GM12878 (cell line): ENCODE results near the gene BDKRB2. TPM values are rescaled to one million over a fixed set of nuclear protein-coding genes. Genes with fewer than 3 reads are reported as not detected.

Experiments
- ATAC-seq: fragments of 200-7000 bp; cut with Tn5 transposase; 3 replicates; pipeline ENCODE4 v1.9.1; 2020; ENCODE audit warnings: mild to moderate bottlenecking, moderate library complexity
- BruUV-seq: library from RNA; stranded (reverse); fragments of 400-500 nt; replicated peaks from 2 replicates; lab custom pipeline; 2021; lab: Mats Ljungman, UMichigan
- CTCF ChIA-PET: fragments of 300-600 bp; sonication (Branson Sonifier 250); formaldehyde crosslinking; extraction: SDS; loops from one replicate; lab custom pipeline; 2021; ENCODE audit warnings: inconsistent platforms; lab: Yijun Ruan, JAX
- POLR2A ChIA-PET: fragments of 350-600 bp; formaldehyde crosslinking; extraction: SDS; loops from one replicate; lab custom pipeline; 2021; ENCODE audit warnings: inconsistent platforms; lab: Charles Lee
- RAD21 ChIA-PET: fragments of 300-600 bp; sonication (Branson Sonifier 250); formaldehyde crosslinking; loops from one replicate; lab custom pipeline; 2023; ENCODE audit warnings: antibody characterized with exemption; ENCODE audit not compliant: unreplicated experiment; lab: Charles Lee
- SMC1A ChIA-PET: fragments of 300-600 bp; sonication (Branson Sonifier 250); formaldehyde crosslinking; loops from one replicate; lab custom pipeline; 2023; ENCODE audit not compliant: unreplicated experiment, uncharacterized antibody; lab: Charles Lee
- DNase-seq: peaks from one replicate; pipeline ENCODE4 v3.0.0-alpha.2; 2011; ENCODE audit warnings: low read depth, low spot score
- FAIRE-seq: peaks from 3 replicates; lab custom pipeline; 2011; peaks lifted over from hg19 to GRCh38; lab: Jason Lieb, UNC
- H2AFZ ChIP-seq: 2 replicates; pipeline ENCODE4 v1.6.0; 2011; ENCODE audit warnings: low read depth, low read length, control low read depth; ENCODE audit not compliant: control insufficient read depth
- H3K27ac ChIP-seq: 2 replicates; pipeline ENCODE4 v1.5.1; 2011; ENCODE audit warnings: control low read depth; ENCODE audit not compliant: control insufficient read depth, insufficient read depth
- H3K27me3 ChIP-seq, 2 experiments: replicated peaks in 1 of 2; 2 replicates each; pipeline versions ENCODE4 v1.6.0 to v1.6.1; 2011; ENCODE audit warnings: low read length in 1 of 2; ENCODE audit not compliant: control insufficient read depth in 2 of 2, insufficient read depth in 2 of 2
- H3K36me3 ChIP-seq, 2 experiments: 2 replicates each; pipeline ENCODE4 v1.5.1; 2011; ENCODE audit warnings: low read length in 1 of 2; ENCODE audit not compliant: control insufficient read depth in 2 of 2, insufficient read depth in 2 of 2
- H3K4me1 ChIP-seq: 2 replicates; pipeline ENCODE4 v1.6.1; 2011; ENCODE audit warnings: mild to moderate bottlenecking, low read length, moderate library complexity, mixed read lengths; ENCODE audit not compliant: control insufficient read depth, insufficient read depth
- H3K4me2 ChIP-seq: 2 replicates; pipeline ENCODE4 v1.6.0; 2011; ENCODE audit warnings: control low read depth; ENCODE audit not compliant: control insufficient read depth, insufficient read depth
- H3K4me3 ChIP-seq: fragments of 200-600 bp; sonication (generic); 2 replicates; pipeline ENCODE4 v1.5.1; 2016
- H3K79me2 ChIP-seq: 2 replicates; pipeline ENCODE4 v1.6.0; 2011; ENCODE audit warnings: low read length; ENCODE audit not compliant: control insufficient read depth, insufficient read depth
- H3K9ac ChIP-seq: 2 replicates; pipeline ENCODE4 v1.8.0; 2011; ENCODE audit warnings: low read length, control low read depth, mixed read lengths; ENCODE audit not compliant: control insufficient read depth, insufficient read depth
- H3K9me3 ChIP-seq: replicated peaks from 3 replicates; pipeline ENCODE4 v1.5.1; 2011; ENCODE audit warnings: mild to moderate bottlenecking, low read length; ENCODE audit not compliant: control insufficient read depth, insufficient read depth
- H4K20me1 ChIP-seq: 2 replicates; pipeline ENCODE4 v1.6.0; 2011; ENCODE audit not compliant: control insufficient read depth, insufficient read depth
- MTA3 ChIP-seq: IDR thresholded peaks from 2 replicates; pipeline ENCODE4 v1.6.1; 2012; ENCODE audit warnings: low read length, inconsistent platforms, borderline replicate concordance
- NBN ChIP-seq: fragments of 450-650 bp; IDR thresholded peaks from 2 replicates; pipeline ENCODE4 v1.6.1; 2016
- NR2C2 ChIP-seq: IDR thresholded peaks from 2 replicates; pipeline ENCODE4 v1.6.1; 2011; ENCODE audit warnings: borderline replicate concordance, low read depth; ENCODE audit not compliant: control insufficient read depth, insufficient read length
- SIN3A ChIP-seq: IDR thresholded peaks from 2 replicates; pipeline ENCODE4 v1.6.1; 2012; ENCODE audit warnings: low read depth, low read length, improper control_type of control experiment
- WGBS: methylation state at CpG from one replicate; pipeline ENCODE4 v1.1.6; 2016; ENCODE audit warnings: low lambda C conversion rate; ENCODE audit not compliant: insufficient replicate concordance, insufficient coverage; ENCODE audit errors: missing lambda C conversion rate; 5-methylcytosine and 5-hydroxymethylcytosine counted together
- in situ Hi-C: fragments of 300-500 bp; cut with MboI; formaldehyde crosslinking; loops from 9 replicates; pipeline ENCODE4 v1.14.3; 2018; ENCODE audit warnings: mixed read lengths
- intact Hi-C: fragments of 100-400 bp; cut with micrococcal nuclease; formaldehyde crosslinking; loops from one replicate; pipeline ENCODE4 v1.14.2; 2022; ENCODE audit not compliant: unreplicated experiment
- polyA plus RNA-seq, 11 experiments: library from polyadenylated mRNA; depleted of rRNA in 4 of 11; unstranded in 6 of 11; stranded (reverse) in 5 of 11; fragments of >200 nt; fragmentation: Nextera tagmentation in 4 of 11; fragmentation: Illumina TruSeq in 1 of 11; extraction: Ambion mirVana in 4 of 11; extraction: Trizol in 1 of 11; gene quantifications; 1 replicate in 1 of 11; 2 replicates in 10 of 11; pipeline versions ENCODE4 v1.2.1 to v1.2.3, GENCODE V29; 2011 to 2016; ENCODE audit warnings: inconsistent platforms in 2 of 11, missing spikeins in 2 of 11, low read depth in 1 of 11
- total RNA-seq, 4 experiments: library from RNA; depleted of rRNA in 3 of 4; stranded (reverse); fragments of >200 nt in 3 of 4; fragmentation: Illumina TruSeq in 1 of 4; extraction: Trizol in 1 of 4; gene quantifications; 2 replicates each; pipeline versions ENCODE4 v1.2.1 to v1.2.3, GENCODE V29; 2013 to 2021
- TF ChIP-seq, protein P1 (sequence below): fragments of 450-650 bp; conservative IDR thresholded peaks from 2 replicates; pipeline ENCODE4 v1.6.1; 2017; ENCODE audit warnings: mild to moderate bottlenecking, moderate library complexity

The BDKRB2 gene
- total and polyA plus RNA-seq, 10 of the 15 experiments (the other 5 are each of a cell fraction or from before 2014, with no cell fraction given) = 0.08 TPM; not detected in 9

DNA sequence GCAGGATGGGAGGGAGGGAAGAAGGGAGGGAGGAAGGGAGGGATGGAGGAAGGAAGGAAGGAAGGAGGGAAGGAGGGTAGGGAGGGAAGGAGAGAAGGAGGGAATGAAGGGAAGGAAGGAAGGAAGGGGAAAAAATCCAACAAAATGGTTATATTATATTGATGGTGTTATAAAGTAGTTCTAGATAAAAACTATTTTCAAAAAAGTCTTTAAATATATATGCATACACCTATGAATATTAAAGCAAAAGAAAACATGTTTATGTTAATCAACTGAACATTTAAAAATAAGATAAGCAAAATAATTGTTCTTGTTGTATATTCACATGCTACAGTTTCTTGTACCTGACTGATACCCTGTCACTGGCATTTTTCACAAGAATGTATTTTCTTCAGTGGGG is 53.3 kb downstream of the BDKRB2 start:
- no TSS peak for BruUV-seq

DNA sequence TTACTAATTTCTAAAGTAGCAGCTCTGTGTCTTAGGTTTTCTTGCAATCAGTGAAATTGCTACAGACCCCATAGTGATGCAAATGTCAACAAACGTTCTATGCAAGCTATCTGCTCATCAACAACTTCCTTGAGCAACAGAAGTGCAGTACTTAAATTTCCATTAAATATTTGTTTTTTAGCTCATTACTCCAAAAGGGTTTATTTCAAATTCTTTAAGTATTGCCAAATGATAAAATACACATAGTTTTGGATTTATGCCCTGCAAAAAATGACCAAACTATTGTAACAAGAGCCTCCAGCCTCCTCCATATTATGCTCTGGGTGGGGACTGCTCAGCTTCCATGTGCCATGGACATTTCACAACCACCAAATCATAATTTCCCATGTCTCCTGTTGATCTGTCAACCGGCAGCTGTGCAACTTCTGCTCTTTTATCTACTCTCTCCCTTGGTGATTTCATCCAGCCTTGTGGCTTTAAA is 55.7 kb downstream of the BDKRB2 start:
- DNase-seq (no peak), FAIRE-seq (no peak)
- in situ Hi-C loops = no loop called here
- ChIA-PET SMC1A (no interaction called here), CTCF (interaction anchor here (0.7 to 4.1 kb wide), 3 partner anchors 14 to 434 kb away, joined by 3 to 20 read pairs (median 3); no protein-coding TSS in a partner anchor)
- no peak overlapping the region for H3K9ac ChIP-seq
- no peaks in the 10 kb centered on the region for H3K79me2 ChIP-seq
- no peaks in the 10 kb centered on the region for H3K9me3 ChIP-seq
- no peaks in the 10 kb centered on the region for H3K36me3 ChIP-seq
- H3K4me2 ChIP-seq = no peak overlapping the region
- BruUV-seq = no TSS peak
- WGBS = 0% methylated on average over 2 of the region's 2 CpGs
- TF ChIP-seq, protein P1, sequence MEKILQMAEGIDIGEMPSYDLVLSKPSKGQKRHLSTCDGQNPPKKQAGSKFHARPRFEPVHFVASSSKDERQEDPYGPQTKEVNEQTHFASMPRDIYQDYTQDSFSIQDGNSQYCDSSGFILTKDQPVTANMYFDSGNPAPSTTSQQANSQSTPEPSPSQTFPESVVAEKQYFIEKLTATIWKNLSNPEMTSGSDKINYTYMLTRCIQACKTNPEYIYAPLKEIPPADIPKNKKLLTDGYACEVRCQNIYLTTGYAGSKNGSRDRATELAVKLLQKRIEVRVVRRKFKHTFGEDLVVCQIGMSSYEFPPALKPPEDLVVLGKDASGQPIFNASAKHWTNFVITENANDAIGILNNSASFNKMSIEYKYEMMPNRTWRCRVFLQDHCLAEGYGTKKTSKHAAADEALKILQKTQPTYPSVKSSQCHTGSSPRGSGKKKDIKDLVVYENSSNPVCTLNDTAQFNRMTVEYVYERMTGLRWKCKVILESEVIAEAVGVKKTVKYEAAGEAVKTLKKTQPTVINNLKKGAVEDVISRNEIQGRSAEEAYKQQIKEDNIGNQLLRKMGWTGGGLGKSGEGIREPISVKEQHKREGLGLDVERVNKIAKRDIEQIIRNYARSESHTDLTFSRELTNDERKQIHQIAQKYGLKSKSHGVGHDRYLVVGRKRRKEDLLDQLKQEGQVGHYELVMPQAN = no peak
- TF ChIP-seq, all 136 proteins: peak for 0
- Histone ChIP-seq H3K4me1 (no peaks in the 10 kb centered on the region), H3K4me3 (no peak overlapping the region), H4K20me1 (no peaks in the 10 kb centered on the region), H2AFZ (no peak overlapping the region), H3K27me3 (peaks cover 4 to 5% of the 10 kb centered on the region in 2 experiments; a peak in 3 of 4 replicates), H3K27ac (no peak overlapping the region)
- no peak for ATAC-seq
- ChIA-PET POLR2A (interaction anchor here (1.4 kb wide), 1 partner anchor 8 kb away, joined by 3 read pairs; no protein-coding TSS in a partner anchor), RAD21 (no interaction called here)
- intact Hi-C loops = no loop called here

More for the DNA sequence above, 53.3 kb downstream of the BDKRB2 start:
- no peaks in the 10 kb centered on the region for H4K20me1 ChIP-seq
- ChIA-PET POLR2A (no interaction called here), SMC1A (interaction anchor here (0.6 kb wide), 1 partner anchor 34 kb away, joined by 3 read pairs; no protein-coding TSS in a partner anchor)
- no peaks in the 10 kb centered on the region for H3K79me2 ChIP-seq
- no peak overlapping the region for H2AFZ ChIP-seq
- no peaks in the 10 kb centered on the region for H3K4me1 ChIP-seq
- intact Hi-C loops = no loop called here
- H3K36me3 ChIP-seq = no peaks in the 10 kb centered on the region
- H3K4me3 ChIP-seq = no peak overlapping the region
- no peak for ATAC-seq
- H3K27me3 ChIP-seq = peaks cover 5 to 8% of the 10 kb centered on the region in 2 experiments
- no peak for DNase-seq
- TF ChIP-seq MTA3 (no peak), NBN (no peak), SIN3A (no peak), NR2C2 (no peak)
- TF ChIP-seq, all 136 proteins: peak for 0
- no peak overlapping the region for H3K4me2 ChIP-seq
- ChIA-PET CTCF (interaction anchor here (1.0 kb wide), 2 partner anchors 18 to 157 kb away, joined by 3 read pairs; no protein-coding TSS in a partner anchor), RAD21 (no interaction called here)
- no peak for FAIRE-seq
- in situ Hi-C loops = no loop called here
- no peak overlapping the region for H3K27ac ChIP-seq
- H3K9me3 ChIP-seq = no peaks in the 10 kb centered on the region
- no peak overlapping the region for H3K9ac ChIP-seq
